Measurements from ENCODE around the gene FGF3.

The FGF3 gene

GRCh38 chr11:69818603-69819441, at the start of gene FGF3:
FGF3 (minus strand) TSS chr11:69819416; CDS start chr11:69818933, 483 bp downstream.
- Histone ChIP-seq H3K27ac (no peak within 1 kb of the TSS), H3K9ac (no peak within 1 kb of the TSS), H2AFZ (no peak within 1 kb of the TSS), H3K4me1 (no peaks in the 10 kb centered on the region), H3K9me3 (ENCODE audit: control insufficient read depth, low read length) (no peaks in the 10 kb centered on the region), H3K36me3 (ENCODE audit: control insufficient read depth, insufficient read depth, low read length) (no peaks in the 10 kb centered on the region), H3K79me2 (no peaks in the 10 kb centered on the region), H3K27me3 (ENCODE audit: control insufficient read depth, insufficient read depth, low read length) (no peaks in the 10 kb centered on the region), H3K4me2 (ENCODE audit: low read length) (no peak within 1 kb of the TSS), H3K4me3 (ENCODE audit: low read depth, low read length) (no peak within 1 kb of the TSS)
- TF ChIP-seq, protein P1, sequence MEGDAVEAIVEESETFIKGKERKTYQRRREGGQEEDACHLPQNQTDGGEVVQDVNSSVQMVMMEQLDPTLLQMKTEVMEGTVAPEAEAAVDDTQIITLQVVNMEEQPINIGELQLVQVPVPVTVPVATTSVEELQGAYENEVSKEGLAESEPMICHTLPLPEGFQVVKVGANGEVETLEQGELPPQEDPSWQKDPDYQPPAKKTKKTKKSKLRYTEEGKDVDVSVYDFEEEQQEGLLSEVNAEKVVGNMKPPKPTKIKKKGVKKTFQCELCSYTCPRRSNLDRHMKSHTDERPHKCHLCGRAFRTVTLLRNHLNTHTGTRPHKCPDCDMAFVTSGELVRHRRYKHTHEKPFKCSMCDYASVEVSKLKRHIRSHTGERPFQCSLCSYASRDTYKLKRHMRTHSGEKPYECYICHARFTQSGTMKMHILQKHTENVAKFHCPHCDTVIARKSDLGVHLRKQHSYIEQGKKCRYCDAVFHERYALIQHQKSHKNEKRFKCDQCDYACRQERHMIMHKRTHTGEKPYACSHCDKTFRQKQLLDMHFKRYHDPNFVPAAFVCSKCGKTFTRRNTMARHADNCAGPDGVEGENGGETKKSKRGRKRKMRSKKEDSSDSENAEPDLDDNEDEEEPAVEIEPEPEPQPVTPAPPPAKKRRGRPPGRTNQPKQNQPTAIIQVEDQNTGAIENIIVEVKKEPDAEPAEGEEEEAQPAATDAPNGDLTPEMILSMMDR (IDR thresholded peaks at IDR 0.05): no peak

DNA sequence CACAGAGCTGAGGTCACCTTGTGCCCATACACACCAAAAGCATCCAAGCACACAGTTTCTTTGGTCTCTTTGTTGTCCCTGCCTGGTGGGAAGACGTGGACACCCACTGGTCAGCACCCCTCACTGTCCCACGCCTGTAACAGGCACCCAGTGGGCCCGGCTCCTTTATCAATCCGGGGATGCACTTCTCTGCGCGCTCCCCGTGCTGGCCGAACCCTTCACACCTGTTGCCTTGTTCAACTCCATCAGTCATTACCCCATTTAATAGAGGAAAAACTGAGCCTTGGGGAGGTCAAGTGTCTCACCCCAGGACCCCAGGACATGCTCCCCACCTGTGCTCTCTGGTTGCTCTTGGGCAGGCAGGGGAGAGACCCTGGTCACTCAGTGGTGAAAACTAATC, 49.7 kb upstream of the FGF3 start:
- TF ChIP-seq, protein P1 (IDR thresholded peaks at IDR 0.05): no peak

GRCh38 chr11:69868006-69868810, 49.0 kb upstream of the FGF3 start:
- Histone ChIP-seq H3K9me3 (ENCODE audit: control insufficient read depth, low read length) (no peaks in the 10 kb centered on the region), H3K79me2 (no peaks in the 10 kb centered on the region), H3K4me2 (ENCODE audit: low read length) (no peak overlapping the region), H3K27ac (no peak overlapping the region), H3K4me1 (no peaks in the 10 kb centered on the region), H3K27me3 (ENCODE audit: control insufficient read depth, insufficient read depth, low read length) (no peaks in the 10 kb centered on the region), H3K36me3 (ENCODE audit: control insufficient read depth, insufficient read depth, low read length) (no peaks in the 10 kb centered on the region), H2AFZ (no peak overlapping the region), H3K4me3 (ENCODE audit: low read depth, low read length) (no peak overlapping the region), H3K9ac (no peak overlapping the region)
- TF ChIP-seq, protein P1 (IDR thresholded peaks at IDR 0.05): no peak

More for the DNA sequence above, 49.7 kb upstream of the FGF3 start:
- no peak overlapping the region for H2AFZ ChIP-seq
- no peaks in the 10 kb centered on the region for H3K9me3 ChIP-seq (ENCODE audit: control insufficient read depth, low read length)
- H3K4me3 ChIP-seq (ENCODE audit: low read depth, low read length): no peak overlapping the region
- H3K36me3 ChIP-seq (ENCODE audit: control insufficient read depth, insufficient read depth, low read length): no peaks in the 10 kb centered on the region
- H3K4me1 ChIP-seq: no peaks in the 10 kb centered on the region
- no peaks in the 10 kb centered on the region for H3K27me3 ChIP-seq (ENCODE audit: control insufficient read depth, insufficient read depth, low read length)
- H3K9ac ChIP-seq: no peak overlapping the region
- no peaks in the 10 kb centered on the region for H3K79me2 ChIP-seq
- H3K4me2 ChIP-seq (ENCODE audit: low read length): no peak overlapping the region
- no peak overlapping the region for H3K27ac ChIP-seq

GRCh38 chr11:69867076-69868005, 48.1 kb upstream of the FGF3 start:
- Histone ChIP-seq H2AFZ (no peak overlapping the region), H3K4me2 (ENCODE audit: low read length) (no peak overlapping the region), H3K27me3 (ENCODE audit: control insufficient read depth, insufficient read depth, low read length) (no peaks in the 10 kb centered on the region), H3K79me2 (no peaks in the 10 kb centered on the region), H3K9ac (no peak overlapping the region), H3K4me1 (no peaks in the 10 kb centered on the region), H3K27ac (no peak overlapping the region), H3K4me3 (ENCODE audit: low read depth, low read length) (no peak overlapping the region), H3K36me3 (ENCODE audit: control insufficient read depth, insufficient read depth, low read length) (no peaks in the 10 kb centered on the region), H3K9me3 (ENCODE audit: control insufficient read depth, low read length) (no peaks in the 10 kb centered on the region)
- TF ChIP-seq, protein P1 (IDR thresholded peaks at IDR 0.05): no peak

All from parathyroid adenoma (tissue), 2 donors.